RWPE1 (cell line): Measurements from ENCODE around the gene ZSWIM3.
A peak's percentile ranks its signal among the peaks of the same experiment; 100 is the strongest.

Source experiments
- CTCF ChIA-PET: fragments of 350-600 bp; sonication (Branson Sonifier 250); formaldehyde crosslinking; extraction: SDS; loops from one replicate; lab custom pipeline; 2021; lab: Yijun Ruan, JAX
- POLR2A ChIA-PET: fragments of 400-600 bp; formaldehyde crosslinking; extraction: SDS; loops from one replicate; lab custom pipeline; 2020; ENCODE audit warnings: antibody characterized with exemption; ENCODE audit not compliant: low non-redundant PET; lab: Yijun Ruan, JAX
- DNase-seq: peaks from one replicate; pipeline ENCODE4 v3.0.0; 2012; ENCODE audit warnings: low spot score
- H3K27ac ChIP-seq: fragments of 450-650 bp; 2 replicates; pipeline ENCODE4 v1.5.1; 2017
- CTCF ChIP-seq: fragments of 450-650 bp; conservative IDR thresholded peaks from 2 replicates; pipeline ENCODE4 v1.5.1; 2017; ENCODE audit warnings: low read depth, mild to moderate bottlenecking

Gene ZSWIM3

GRCh38 chr20:45882469-45883099 is 25.2 kb downstream of the ZSWIM3 start:
- no peak for DNase-seq
- no peak for TF ChIP-seq CTCF
- peak overlapping the region; percentile 25 for H3K27ac ChIP-seq
- ChIA-PET POLR2A (no interaction called here), CTCF (interaction anchor here (0.6 to 1.3 kb wide), 3 partner anchors 87 to 947 kb away, joined by 3 read pairs; no protein-coding TSS in a partner anchor)

GRCh38 chr20:45883100-45883469 is 25.7 kb downstream of the ZSWIM3 start:
- TF ChIP-seq CTCF: no peak
- POLR2A ChIA-PET: no interaction called here
- peak overlapping the region; percentile 25 for H3K27ac ChIP-seq
- DNase-seq: no peak
- CTCF ChIA-PET: interaction anchor here (0.6 to 0.7 kb wide), 2 partner anchors 721 to 948 kb away, joined by 3 read pairs; no protein-coding TSS in a partner anchor

GRCh38 chr20:45886590-45887345 is 29.4 kb downstream of the ZSWIM3 start:
- ChIA-PET CTCF (interaction anchor here (0.7 to 1.1 kb wide), 2 partner anchors 23 to 30 kb away, joined by 3 read pairs; no protein-coding TSS in a partner anchor), POLR2A (no interaction called here)
- H3K27ac ChIP-seq: peak overlapping the region; percentile 8; the same call in 1 of the 2 replicates
- TF ChIP-seq CTCF: no peak
- DNase-seq: no peak

GRCh38 chr20:45887346-45887715 is 29.9 kb downstream of the ZSWIM3 start, which contains the start of gene SPATA25:
TSS of gene SPATA25 (minus strand) at chr20:45887622. CDS start at chr20:45887590, 32 bp downstream.
- CTCF ChIA-PET: interaction anchor here (0.7 to 1.1 kb wide), 2 partner anchors 23 to 30 kb away, joined by 3 read pairs; no protein-coding TSS in a partner anchor
- DNase-seq: no peak
- POLR2A ChIA-PET: no interaction called here
- no peak for TF ChIP-seq CTCF
- H3K27ac ChIP-seq: peak within 1 kb of the TSS; percentile 18

GRCh38 chr20:45888681-45889080 is 31.3 kb downstream of the ZSWIM3 start:
- H3K27ac ChIP-seq: peak overlapping the region; percentile 18
- CTCF ChIA-PET: interaction anchor here (0.7 kb wide), 1 partner anchor 17 kb away, joined by 4 read pairs; no protein-coding TSS in a partner anchor
- no peak for TF ChIP-seq CTCF
- no peak for DNase-seq
- POLR2A ChIA-PET: no interaction called here
